Astrocyte (in vitro differentiated cells and primary cell): Measurements from ENCODE around the gene TMEM270. TPM values are rescaled to one million over a fixed set of nuclear protein-coding genes. Genes with fewer than 3 reads are reported as not detected.
A peak's percentile ranks its signal among the peaks of the same experiment; 100 is the strongest.

Experiments used
- DNase-seq: peaks from one replicate; pipeline ENCODE4 v3.0.0-alpha.2; 2010; ENCODE audit warnings: low read depth
- FAIRE-seq: peaks from 2 replicates; lab custom pipeline; 2011; peaks lifted over from hg19 to GRCh38; lab: Jason Lieb, UNC
- H2AFZ ChIP-seq: 2 replicates; pipeline ENCODE4 v1.6.0; 2012; ENCODE audit warnings: low read depth, low read length, inconsistent platforms
- H3K27ac ChIP-seq: 2 replicates; pipeline ENCODE4 v1.5.1; 2011; ENCODE audit warnings: low read depth, low read length, inconsistent platforms
- H3K27me3 ChIP-seq: 2 replicates; pipeline ENCODE4 v1.6.0; 2011; ENCODE audit warnings: low read length, inconsistent platforms; ENCODE audit not compliant: insufficient read depth
- H3K36me3 ChIP-seq: 2 replicates; pipeline ENCODE4 v1.5.1; 2011; ENCODE audit warnings: low read length, inconsistent platforms; ENCODE audit not compliant: insufficient read depth
- H3K4me1 ChIP-seq: 2 replicates; pipeline ENCODE4 v1.5.1; 2011; ENCODE audit warnings: low read length, inconsistent platforms; ENCODE audit not compliant: insufficient read depth
- H3K4me2 ChIP-seq: 2 replicates; pipeline ENCODE4 v1.6.0; 2012; ENCODE audit warnings: low read length, inconsistent platforms
- H3K4me3 ChIP-seq: 2 replicates; pipeline ENCODE4 v1.5.1; 2011; ENCODE audit warnings: low read depth, mild to moderate bottlenecking, low read length, inconsistent platforms; ENCODE audit not compliant: insufficient read depth
- H3K79me2 ChIP-seq: 2 replicates; pipeline ENCODE4 v1.6.0; 2012; ENCODE audit warnings: mild to moderate bottlenecking, low read length, inconsistent platforms; ENCODE audit not compliant: insufficient read depth
- H3K9ac ChIP-seq: 2 replicates; pipeline ENCODE4 v1.6.0; 2012; ENCODE audit warnings: mild to moderate bottlenecking, low read length, inconsistent platforms
- H3K9me3 ChIP-seq: 2 replicates; pipeline ENCODE4 v1.5.1; 2012; ENCODE audit warnings: low read depth, mild to moderate bottlenecking, low read length, inconsistent platforms; ENCODE audit not compliant: insufficient read depth
- H4K20me1 ChIP-seq: 2 replicates; pipeline ENCODE4 v1.6.0; 2012; ENCODE audit warnings: low read length, inconsistent platforms; ENCODE audit not compliant: insufficient read depth
- H3K27ac Mint-ChIP-seq: one replicate; pipeline ENCODE4 v1.8.0; 2021; ENCODE audit warnings: mild to moderate bottlenecking, mixed read lengths; ENCODE audit not compliant: unreplicated experiment
- H3K27me3 Mint-ChIP-seq: one replicate; pipeline ENCODE4 v1.8.0; 2021; ENCODE audit warnings: low read depth, mixed read lengths; ENCODE audit not compliant: unreplicated experiment
- H3K36me3 Mint-ChIP-seq: one replicate; pipeline ENCODE4 v1.8.0; 2021; ENCODE audit warnings: low read depth, mixed read lengths; ENCODE audit not compliant: unreplicated experiment
- H3K4me1 Mint-ChIP-seq: one replicate; pipeline ENCODE4 v1.8.0; 2021; ENCODE audit warnings: low read depth, mixed read lengths; ENCODE audit not compliant: unreplicated experiment
- H3K4me3 Mint-ChIP-seq: one replicate; pipeline ENCODE4 v1.8.0; 2021; ENCODE audit warnings: mild to moderate bottlenecking, moderate library complexity, mixed read lengths; ENCODE audit not compliant: unreplicated experiment
- H3K9me3 Mint-ChIP-seq: one replicate; pipeline ENCODE4 v1.8.0; 2021; ENCODE audit warnings: mild to moderate bottlenecking, mixed read lengths; ENCODE audit not compliant: unreplicated experiment
- EZH2 ChIP-seq: IDR thresholded peaks from 2 replicates; pipeline ENCODE4 v1.6.1; 2012; ENCODE audit warnings: mild to moderate bottlenecking, low read length, inconsistent platforms; ENCODE audit not compliant: insufficient read depth
- total RNA-seq: library from RNA; stranded (reverse); gene quantifications from 2 replicates; pipeline ENCODE4 v1.2.1, GENCODE V29; 2021
- TF ChIP-seq, protein P1 (sequence below): IDR thresholded peaks from 2 replicates; pipeline ENCODE4 v1.5.1; 2011; ENCODE audit warnings: low read depth, mild to moderate bottlenecking, inconsistent platforms, low read length, moderate library complexity; ENCODE audit not compliant: insufficient read depth

Gene TMEM270
- total RNA-seq, 1 donor from 2014 or later, result not detected

DNA sequence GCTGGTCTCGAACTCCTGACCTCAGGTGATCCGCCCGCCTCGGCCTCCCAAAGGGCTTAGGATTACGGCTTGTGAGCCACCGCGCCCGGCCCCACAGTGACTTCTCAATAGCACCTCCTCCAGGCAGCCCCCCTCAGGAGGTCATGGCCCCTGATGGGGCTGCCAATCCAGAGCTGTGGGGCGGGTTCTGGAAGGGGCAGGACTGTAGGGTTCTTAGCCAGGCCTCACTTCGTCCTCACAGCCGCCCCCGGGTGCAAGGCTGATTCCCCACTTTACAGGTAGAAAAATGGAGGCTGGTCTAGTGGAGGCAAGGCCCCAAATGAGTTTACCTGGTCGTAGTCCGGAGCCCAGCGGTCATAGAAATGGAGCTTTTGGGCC is 19.3 kb upstream of the TMEM270 start:
- no peaks in the 10 kb centered on the region for H3K36me3 ChIP-seq
- no peaks in the 10 kb centered on the region for H4K20me1 ChIP-seq
- H3K9ac ChIP-seq, result peak overlapping the region; percentile 85
- H3K27me3 ChIP-seq, result no peaks in the 10 kb centered on the region
- Mint-ChIP-seq H3K27me3 (no peaks in the 10 kb centered on the region), H3K4me3 (peak overlapping the region; percentile 85), H3K4me1 (peaks cover 17% of the 10 kb centered on the region), H3K27ac (no peak overlapping the region), H3K9me3 (peaks cover 2% of the 10 kb centered on the region), H3K36me3 (no peaks in the 10 kb centered on the region)
- H3K4me2 ChIP-seq, result peak overlapping the region; percentile 92
- DNase-seq, result no peak
- H2AFZ ChIP-seq, result peak overlapping the region; percentile 82
- no peaks in the 10 kb centered on the region for H3K9me3 ChIP-seq
- no peak for TF ChIP-seq EZH2
- TF ChIP-seq, protein P1, sequence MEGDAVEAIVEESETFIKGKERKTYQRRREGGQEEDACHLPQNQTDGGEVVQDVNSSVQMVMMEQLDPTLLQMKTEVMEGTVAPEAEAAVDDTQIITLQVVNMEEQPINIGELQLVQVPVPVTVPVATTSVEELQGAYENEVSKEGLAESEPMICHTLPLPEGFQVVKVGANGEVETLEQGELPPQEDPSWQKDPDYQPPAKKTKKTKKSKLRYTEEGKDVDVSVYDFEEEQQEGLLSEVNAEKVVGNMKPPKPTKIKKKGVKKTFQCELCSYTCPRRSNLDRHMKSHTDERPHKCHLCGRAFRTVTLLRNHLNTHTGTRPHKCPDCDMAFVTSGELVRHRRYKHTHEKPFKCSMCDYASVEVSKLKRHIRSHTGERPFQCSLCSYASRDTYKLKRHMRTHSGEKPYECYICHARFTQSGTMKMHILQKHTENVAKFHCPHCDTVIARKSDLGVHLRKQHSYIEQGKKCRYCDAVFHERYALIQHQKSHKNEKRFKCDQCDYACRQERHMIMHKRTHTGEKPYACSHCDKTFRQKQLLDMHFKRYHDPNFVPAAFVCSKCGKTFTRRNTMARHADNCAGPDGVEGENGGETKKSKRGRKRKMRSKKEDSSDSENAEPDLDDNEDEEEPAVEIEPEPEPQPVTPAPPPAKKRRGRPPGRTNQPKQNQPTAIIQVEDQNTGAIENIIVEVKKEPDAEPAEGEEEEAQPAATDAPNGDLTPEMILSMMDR, result no peak
- no peak for FAIRE-seq
- peak overlapping the region; percentile 73 for H3K27ac ChIP-seq
- peak overlapping the region; percentile 61 for H3K4me3 ChIP-seq
- no peaks in the 10 kb centered on the region for H3K4me1 ChIP-seq
- no peaks in the 10 kb centered on the region for H3K79me2 ChIP-seq

DNA sequence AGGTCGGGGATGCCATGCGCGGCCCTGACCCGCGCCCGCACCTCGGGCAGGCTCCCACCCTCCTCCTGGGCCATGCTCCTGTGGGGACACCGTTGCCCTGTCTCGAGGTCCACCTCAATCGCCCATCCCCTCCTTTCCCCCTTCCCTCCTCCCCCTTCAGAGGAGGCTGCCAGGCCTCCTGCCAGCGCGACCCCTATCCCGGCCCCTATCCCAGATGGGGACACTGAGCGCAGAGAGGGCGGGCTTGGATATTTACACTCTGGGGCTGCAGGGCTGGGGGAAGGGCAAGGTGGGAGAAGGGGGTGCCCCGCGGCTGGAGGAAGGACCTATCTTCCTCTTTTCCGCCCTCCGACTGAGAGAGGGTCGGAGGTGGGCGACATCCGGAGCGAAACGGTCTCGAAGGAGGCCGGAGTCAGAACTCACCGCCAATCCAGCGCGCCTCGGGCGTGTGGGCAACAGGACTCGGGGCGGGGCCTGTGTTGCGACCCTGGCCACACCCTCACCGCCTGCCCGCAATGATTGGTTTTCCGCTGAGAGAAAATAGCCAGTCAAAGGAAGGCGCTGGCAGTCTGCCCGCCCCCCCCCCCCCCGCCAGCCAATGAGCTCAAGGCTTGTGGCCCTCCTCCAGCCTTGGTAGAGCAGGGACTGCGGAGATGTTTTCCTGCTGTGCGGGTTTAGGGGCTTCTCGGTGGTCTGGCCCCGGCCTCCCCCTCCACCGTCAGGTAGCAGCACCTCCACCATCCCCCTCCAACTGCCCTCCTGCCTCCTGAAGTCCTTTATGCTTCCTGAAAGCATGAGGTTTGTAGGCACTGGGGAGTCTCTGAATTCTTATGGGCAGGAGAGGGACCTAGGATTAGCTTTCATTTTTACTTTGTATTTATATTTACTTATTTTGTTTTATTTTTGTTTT is 18.6 kb upstream of the TMEM270 start, which contains the start of gene METTL27:
Gene METTL27 (minus strand): TSS at position 450 of the 910 bp plus-strand sequence. CDS start 376 bp downstream, at position 74.
- no peak for FAIRE-seq
- Histone ChIP-seq H3K79me2 (no peaks in the 10 kb centered on the region), H3K9me3 (no peaks in the 10 kb centered on the region), H3K36me3 (no peaks in the 10 kb centered on the region), H3K4me3 (peak within 1 kb of the TSS; percentile 71), H3K27me3 (no peaks in the 10 kb centered on the region), H3K4me1 (no peaks in the 10 kb centered on the region), H2AFZ (peak within 1 kb of the TSS; percentile 97), H3K9ac (peak within 1 kb of the TSS; percentile 85), H3K4me2 (peak within 1 kb of the TSS; percentile 92), H4K20me1 (no peaks in the 10 kb centered on the region), H3K27ac (peak within 1 kb of the TSS; percentile 73)
- H3K4me1 Mint-ChIP-seq, result peaks cover 17% of the 10 kb centered on the region
- TF ChIP-seq EZH2, result no peak
- TF ChIP-seq, protein P1, result no peak
- no peaks in the 10 kb centered on the region for H3K36me3 Mint-ChIP-seq
- H3K27me3 Mint-ChIP-seq, result no peaks in the 10 kb centered on the region
- peak within 1 kb of the TSS; percentile 85 for H3K4me3 Mint-ChIP-seq
- H3K9me3 Mint-ChIP-seq, result peaks cover 2% of the 10 kb centered on the region
- no peak within 1 kb of the TSS for H3K27ac Mint-ChIP-seq
- DNase-seq, result peak; percentile 81

DNA sequence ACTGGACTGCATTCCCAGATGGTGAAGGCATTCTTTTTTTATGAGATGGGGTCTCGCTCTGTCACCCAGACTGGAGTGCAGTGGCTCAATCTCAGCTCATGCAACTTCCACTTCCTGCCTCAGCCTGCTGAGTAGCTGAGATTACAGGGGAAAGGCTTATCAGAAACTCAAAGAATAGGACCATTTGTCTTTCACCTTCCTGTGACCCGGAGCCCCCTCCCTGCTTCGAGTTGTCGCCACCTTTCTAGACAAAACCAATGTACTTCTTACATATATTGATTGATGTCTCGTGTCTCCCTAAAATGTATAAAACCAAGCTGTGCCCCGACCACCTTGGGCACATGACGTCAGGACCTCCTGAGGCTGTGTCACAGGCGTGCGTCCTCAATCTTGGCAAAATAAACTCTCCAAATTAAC is 16.8 kb upstream of the TMEM270 start:
- no peak overlapping the region for H3K27ac ChIP-seq
- TF ChIP-seq, protein P1, result no peak
- TF ChIP-seq EZH2, result no peak
- H3K27me3 ChIP-seq, result no peaks in the 10 kb centered on the region
- H3K9me3 ChIP-seq, result no peaks in the 10 kb centered on the region
- Mint-ChIP-seq H3K27me3 (no peaks in the 10 kb centered on the region), H3K9me3 (peaks cover 2% of the 10 kb centered on the region), H3K4me1 (peaks cover 16% of the 10 kb centered on the region), H3K36me3 (no peaks in the 10 kb centered on the region), H3K27ac (no peak overlapping the region), H3K4me3 (peak overlapping the region; percentile 1)
- H3K36me3 ChIP-seq, result no peaks in the 10 kb centered on the region
- no peak overlapping the region for H3K4me3 ChIP-seq
- H3K4me1 ChIP-seq, result peaks cover 3% of the 10 kb centered on the region
- H3K4me2 ChIP-seq, result no peak overlapping the region
- no peak overlapping the region for H2AFZ ChIP-seq
- no peak overlapping the region for H3K9ac ChIP-seq
- no peak for FAIRE-seq
- H4K20me1 ChIP-seq, result no peaks in the 10 kb centered on the region
- DNase-seq, result no peak
- no peaks in the 10 kb centered on the region for H3K79me2 ChIP-seq
